HG02642 (cell line): ENCODE data around the gene IL17REL.

Experiments used
- ATAC-seq: cut with Tn5 transposase; IDR thresholded peaks from one replicate; pipeline ENCODE4 v1.9.1; 2021; ENCODE audit warnings: mild to moderate bottlenecking; ENCODE audit not compliant: unreplicated experiment, poor library complexity

The IL17REL gene

GRCh38 chr22:50008151-50009040, 4.2 kb downstream of the IL17REL start:
- ATAC-seq, result no peak

DNA sequence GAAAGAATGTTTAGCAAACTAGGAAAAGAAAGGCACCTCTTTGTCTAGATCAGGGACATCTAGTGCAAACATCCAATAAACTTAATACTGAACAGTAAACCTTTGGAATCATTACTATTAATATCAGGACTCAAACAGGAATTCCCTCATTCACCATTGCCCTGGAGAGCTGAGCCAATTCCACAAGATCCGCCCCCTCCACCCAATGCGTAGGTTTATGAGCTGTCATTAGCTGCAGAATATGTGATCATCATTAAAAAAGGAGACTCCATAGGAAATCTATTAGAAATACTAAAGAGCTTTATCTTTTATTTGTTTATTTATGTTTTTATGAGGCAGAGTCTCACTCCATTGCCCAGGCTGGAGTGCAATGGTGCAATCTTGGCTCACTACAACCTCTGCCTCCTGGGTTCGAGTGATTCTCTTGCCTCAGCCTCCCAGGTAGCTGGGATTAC, 5.5 kb downstream of the IL17REL start:
- no peak for ATAC-seq

- ATAC-seq, result no peak
These were observed 7.6 kb downstream of the IL17REL start for GRCh38 chr22:50004918-50005317.

DNA sequence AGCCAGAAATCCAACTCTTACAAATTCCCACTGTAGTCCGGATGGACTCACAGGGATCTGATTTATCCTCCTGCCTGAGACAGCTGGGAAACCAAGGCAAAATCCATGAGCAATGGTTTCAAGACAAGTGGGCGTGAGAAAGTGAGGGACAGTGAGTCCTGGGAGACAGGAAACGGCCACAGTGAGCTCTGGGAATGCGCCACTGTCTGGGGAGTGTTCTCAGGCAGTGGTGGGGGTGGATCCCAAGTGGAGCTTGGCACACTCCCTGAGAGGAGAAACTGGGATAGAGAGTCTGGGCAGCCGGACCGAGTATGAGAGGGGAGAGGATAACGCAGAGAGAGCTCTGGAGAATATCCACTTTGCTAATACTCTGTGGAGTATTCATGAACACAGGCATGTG, 9.8 kb downstream of the IL17REL start:
- ATAC-seq, result no peak

GRCh38 chr22:50001388-50002231, 11.0 kb downstream of the IL17REL start:
- no peak for ATAC-seq

DNA sequence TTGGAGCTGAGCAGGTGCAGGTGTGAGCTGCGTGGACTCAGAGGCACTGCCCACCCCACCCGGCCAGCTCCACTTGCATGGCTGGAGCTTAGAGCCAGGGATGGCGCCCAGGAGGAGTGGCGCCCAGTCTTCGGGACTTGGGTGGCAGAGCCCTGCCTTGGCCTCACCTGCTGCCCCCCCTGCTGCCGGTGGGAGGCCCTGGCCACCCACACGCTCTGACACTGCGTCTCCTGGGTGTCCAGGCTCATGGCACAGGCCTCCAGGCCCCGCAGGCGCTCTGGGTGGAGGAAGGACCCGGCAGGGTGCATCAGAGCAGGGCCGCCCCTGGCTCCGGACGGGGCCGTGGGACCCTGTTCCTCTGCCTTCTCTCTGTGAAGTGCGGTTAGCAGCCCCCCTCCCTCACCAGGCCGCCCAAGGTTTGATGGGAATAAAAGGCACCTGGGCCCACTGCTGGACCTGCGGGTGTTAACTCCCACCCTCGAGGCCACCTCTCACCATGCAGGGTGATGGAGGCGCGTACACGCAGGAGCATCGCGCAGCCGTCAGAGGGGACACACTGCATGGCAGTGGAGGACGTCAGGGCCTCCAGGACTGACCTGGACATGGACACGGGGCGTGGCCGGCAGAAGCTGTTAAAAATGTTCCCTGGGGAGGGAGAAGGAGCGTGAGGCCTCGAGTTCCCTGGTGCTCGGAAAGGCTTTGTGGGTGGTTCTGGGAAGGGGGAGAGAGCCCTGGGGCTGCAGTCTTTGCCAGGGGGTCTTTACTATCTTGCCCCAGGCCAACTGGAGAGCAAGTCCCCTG, 11.8 kb downstream of the IL17REL start:
- ATAC-seq, result no peak

DNA sequence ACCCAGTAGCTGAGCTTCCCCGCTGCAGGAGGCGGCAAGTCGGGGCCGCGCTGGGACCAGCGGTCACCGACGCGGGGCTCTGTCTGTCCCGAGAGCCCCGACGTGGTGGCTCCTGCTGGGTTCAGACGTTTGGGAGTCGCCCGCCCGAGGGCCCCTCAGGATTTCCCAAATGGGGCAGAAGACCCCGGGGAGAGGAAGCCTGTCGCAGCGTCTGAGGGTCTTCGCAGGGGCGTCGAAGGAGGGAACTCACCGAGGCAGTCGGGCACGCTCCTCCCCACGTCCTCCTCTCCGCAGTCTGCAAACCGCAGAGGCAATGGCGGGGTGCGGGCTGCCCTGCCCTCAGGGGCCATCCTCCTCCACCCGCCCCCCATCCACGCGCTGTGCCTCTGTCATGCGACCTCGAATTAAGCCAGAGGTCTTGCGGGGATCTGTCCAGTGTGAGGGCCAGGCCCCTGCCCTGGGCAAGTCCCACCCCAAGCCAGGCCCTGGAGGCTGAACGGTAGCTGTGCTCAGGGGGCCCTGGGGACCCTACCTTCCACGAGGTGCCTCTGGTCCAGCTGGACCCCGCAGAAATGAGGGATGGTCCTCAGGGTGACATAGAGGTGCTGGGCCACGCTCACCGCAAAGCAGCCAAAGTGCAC, 12.5 kb downstream of the IL17REL start:
- no peak for ATAC-seq

- ATAC-seq, result no peak
These were observed 13.3 kb downstream of the IL17REL start for GRCh38 chr22:49999063-49999945.

DNA sequence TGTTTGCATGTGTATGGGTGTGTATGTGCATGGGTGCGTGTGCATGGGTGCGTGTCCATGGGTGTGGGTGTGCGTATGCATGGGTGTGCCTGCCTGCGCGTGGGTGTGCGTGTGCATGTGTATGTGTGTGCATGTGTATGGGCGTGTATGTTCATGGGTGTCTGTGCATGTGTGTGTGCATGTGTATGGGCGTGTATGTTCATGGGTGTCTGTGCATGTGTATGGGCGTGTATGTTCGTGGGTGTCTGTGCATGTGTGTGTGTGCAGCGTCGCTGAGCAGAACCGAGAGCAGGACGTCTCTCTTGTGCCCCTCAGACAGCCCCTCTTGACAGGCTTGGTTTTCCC, 13.9 kb downstream of the IL17REL start:
- ATAC-seq, result no peak

DNA sequence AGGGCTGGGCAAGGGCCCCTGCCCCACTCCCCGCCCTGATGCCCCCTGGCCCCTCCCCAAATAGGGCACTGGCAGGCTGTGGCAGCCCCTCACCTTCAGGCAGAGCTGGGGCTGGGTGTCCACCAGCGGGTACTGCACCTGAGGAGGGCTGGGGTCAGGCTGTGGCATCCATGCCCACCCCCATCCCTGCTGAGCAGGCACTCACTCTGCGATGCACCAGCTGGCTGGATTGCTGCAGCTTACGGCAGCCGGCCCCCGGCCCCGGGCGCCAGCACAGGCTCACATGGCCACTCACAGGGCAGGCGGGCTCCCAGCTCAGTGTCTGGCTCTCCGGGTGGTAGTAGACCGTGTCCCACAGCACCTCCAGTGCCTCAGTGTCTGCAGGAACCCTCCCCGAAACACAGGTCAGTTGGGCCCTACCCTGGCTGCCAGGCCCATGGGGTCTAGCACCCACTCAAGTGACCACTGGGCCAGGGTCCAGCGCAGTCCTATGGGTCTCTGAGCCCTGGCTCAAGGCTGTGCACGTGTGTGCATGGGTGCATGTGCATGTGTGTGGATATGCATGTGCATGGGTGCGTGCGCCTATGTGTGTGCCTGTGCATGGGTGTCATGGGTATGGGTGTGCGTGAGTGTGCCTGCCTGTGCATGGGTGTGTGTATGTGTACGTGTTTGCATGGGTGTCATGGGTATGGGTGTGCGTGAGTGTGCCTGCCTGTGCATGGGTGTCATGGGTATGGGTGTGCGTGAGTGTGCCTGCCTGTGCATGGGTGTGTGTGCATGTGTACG, 14.4 kb downstream of the IL17REL start:
- no peak for ATAC-seq

DNA sequence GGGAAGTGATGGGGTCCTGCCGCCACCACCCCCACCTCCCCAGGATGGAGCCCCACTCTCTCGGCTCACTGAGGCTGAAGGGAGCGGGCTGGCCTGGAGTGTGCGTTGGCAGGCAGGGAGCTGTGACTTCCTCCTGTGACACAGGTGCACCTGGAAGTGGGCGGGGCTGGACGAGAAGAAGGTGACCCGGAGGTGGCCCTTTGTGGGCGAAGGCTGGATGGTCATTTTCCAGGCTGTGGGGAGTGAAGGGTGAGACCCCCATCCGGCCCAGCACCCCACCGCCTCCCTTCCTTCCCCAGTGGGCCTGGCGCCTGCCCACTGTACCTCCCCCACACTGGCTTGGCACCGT, 15.3 kb downstream of the IL17REL start:
- ATAC-seq, result no peak

GRCh38 chr22:49996518-49997250, 15.9 kb downstream of the IL17REL start:
- ATAC-seq, result no peak

GRCh38 chr22:49996119-49996517, 16.4 kb downstream of the IL17REL start:
- no peak for ATAC-seq

GRCh38 chr22:49995361-49996118, 17.0 kb downstream of the IL17REL start:
- ATAC-seq, result no peak

DNA sequence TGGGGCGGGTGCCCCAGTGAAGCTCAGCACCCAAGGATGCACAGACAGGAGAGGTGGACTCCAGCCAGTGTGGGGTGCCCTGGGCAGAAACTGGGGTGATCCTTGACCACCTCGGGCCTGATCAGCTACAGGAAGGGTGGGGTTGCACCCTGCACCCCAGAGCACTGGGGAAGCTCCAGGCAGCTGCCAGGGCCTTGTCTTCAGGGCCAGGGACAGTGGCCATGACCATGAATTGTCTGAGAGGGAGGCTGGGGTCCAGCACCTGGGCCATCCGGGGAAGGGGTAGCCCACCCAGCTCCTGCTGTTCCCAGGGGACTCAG, 17.6 kb downstream of the IL17REL start:
- ATAC-seq, result no peak

DNA sequence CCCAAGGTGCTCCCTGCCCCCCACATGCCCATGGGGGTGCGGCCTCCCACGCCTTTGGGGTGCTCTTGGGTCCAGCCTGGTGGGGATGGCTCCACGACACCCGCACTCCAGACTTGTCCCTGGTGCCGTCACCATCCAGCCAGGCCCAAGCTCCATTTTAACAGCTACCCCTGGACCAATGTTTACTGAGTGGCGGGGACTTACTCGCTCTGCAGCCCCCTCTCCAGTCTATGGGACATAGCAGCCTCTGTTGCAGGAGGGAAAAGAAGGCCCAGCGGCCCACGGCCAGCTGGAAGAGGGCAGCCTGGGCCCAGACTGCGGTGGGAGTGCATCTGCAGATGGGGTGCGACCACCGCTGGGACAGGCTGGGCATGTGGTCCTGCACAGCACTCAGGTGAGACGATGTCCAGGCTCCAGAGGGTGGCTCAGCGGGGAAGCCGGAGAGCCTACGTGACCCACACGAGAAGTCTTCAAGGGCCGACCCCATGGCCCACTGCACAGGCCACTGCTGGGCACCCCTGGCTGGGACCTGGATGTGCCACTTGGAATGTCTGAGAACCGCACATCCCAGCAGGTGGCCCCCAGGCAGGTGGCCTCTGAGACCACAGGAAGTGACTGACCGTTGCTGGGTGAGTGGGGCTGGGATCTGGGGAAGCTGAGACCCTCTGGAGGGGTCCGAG, 18.1 kb downstream of the IL17REL start:
- no peak for ATAC-seq
